ENCODE results near the gene OCLN.
"Not testable (repeated sequence)": the region's sequence is repeated elsewhere in the genome, so short reads cannot be mapped to it uniquely, and the experiment has no call there.

The OCLN gene

GRCh38 chr5:69462170-69462569 is 30.4 kb upstream of the OCLN start:
- Histone ChIP-seq H3K36me3 (ENCODE audit: control insufficient read depth, insufficient read depth, low read length) (no peaks in the 10 kb centered on the region), H3K9me3 (ENCODE audit: control insufficient read depth, low read length) (no peaks in the 10 kb centered on the region), H3K27me3 (replicated peaks; ENCODE audit: control insufficient read depth, insufficient read depth, low read length, poor library complexity, severe bottlenecking) (no peaks in the 10 kb centered on the region), H3K27ac (ENCODE audit: insufficient read depth, low read length, poor library complexity, severe bottlenecking) (no peak overlapping the region), H3K4me3 (ENCODE audit: insufficient read depth, low read depth, low read length, poor library complexity, severe bottlenecking) (no peak overlapping the region), H3K4me1 (ENCODE audit: control insufficient read depth, insufficient read depth, low read length, poor library complexity, severe bottlenecking) (no peaks in the 10 kb centered on the region)
- DNase-seq = no peak

- DNase-seq; H3K36me3 ChIP-seq (ENCODE audit: control insufficient read depth, insufficient read depth, low read length); H3K4me3 ChIP-seq (ENCODE audit: insufficient read depth, low read depth, low read length, poor library complexity, severe bottlenecking); H3K27me3 ChIP-seq (replicated peaks; ENCODE audit: control insufficient read depth, insufficient read depth, low read length, poor library complexity, severe bottlenecking); H3K4me1 ChIP-seq (ENCODE audit: control insufficient read depth, insufficient read depth, low read length, poor library complexity, severe bottlenecking); H3K9me3 ChIP-seq (ENCODE audit: control insufficient read depth, low read length); H3K27ac ChIP-seq (ENCODE audit: insufficient read depth, low read length, poor library complexity, severe bottlenecking): not testable (repeated sequence)
Observed at GRCh38 chr5:69466375-69466774, 26.2 kb upstream of the OCLN start.

GRCh38 chr5:69467442-69468225 is 25.0 kb upstream of the OCLN start:
- H3K4me3 ChIP-seq (ENCODE audit: insufficient read depth, low read depth, low read length, poor library complexity, severe bottlenecking) = no peak overlapping the region
- no peaks in the 10 kb centered on the region for H3K9me3 ChIP-seq (ENCODE audit: control insufficient read depth, low read length)
- no peaks in the 10 kb centered on the region for H3K4me1 ChIP-seq (ENCODE audit: control insufficient read depth, insufficient read depth, low read length, poor library complexity, severe bottlenecking)
- H3K27ac ChIP-seq (ENCODE audit: insufficient read depth, low read length, poor library complexity, severe bottlenecking) = no peak overlapping the region
- no peak for DNase-seq
- no peaks in the 10 kb centered on the region for H3K36me3 ChIP-seq (ENCODE audit: control insufficient read depth, insufficient read depth, low read length)
- H3K27me3 ChIP-seq (replicated peaks; ENCODE audit: control insufficient read depth, insufficient read depth, low read length, poor library complexity, severe bottlenecking) = no peaks in the 10 kb centered on the region

- no peaks in the 10 kb centered on the region for H3K9me3 ChIP-seq (ENCODE audit: control insufficient read depth, low read length)
Observed at GRCh38 chr5:69468631-69469030, 24.0 kb upstream of the OCLN start.

GRCh38 chr5:69471516-69471915 is 21.1 kb upstream of the OCLN start:
- H3K36me3 ChIP-seq (ENCODE audit: control insufficient read depth, insufficient read depth, low read length); H3K27ac ChIP-seq (ENCODE audit: insufficient read depth, low read length, poor library complexity, severe bottlenecking); DNase-seq; H3K4me1 ChIP-seq (ENCODE audit: control insufficient read depth, insufficient read depth, low read length, poor library complexity, severe bottlenecking); H3K4me3 ChIP-seq (ENCODE audit: insufficient read depth, low read depth, low read length, poor library complexity, severe bottlenecking); H3K27me3 ChIP-seq (replicated peaks; ENCODE audit: control insufficient read depth, insufficient read depth, low read length, poor library complexity, severe bottlenecking); H3K9me3 ChIP-seq (ENCODE audit: control insufficient read depth, low read length): not testable (repeated sequence)

More at GRCh38 chr5:69468631-69469030, 24.0 kb upstream of the OCLN start:
- H3K36me3 ChIP-seq (ENCODE audit: control insufficient read depth, insufficient read depth, low read length) = no peaks in the 10 kb centered on the region
- H3K4me3 ChIP-seq (ENCODE audit: insufficient read depth, low read depth, low read length, poor library complexity, severe bottlenecking) = no peak overlapping the region
- H3K4me1 ChIP-seq (ENCODE audit: control insufficient read depth, insufficient read depth, low read length, poor library complexity, severe bottlenecking) = no peaks in the 10 kb centered on the region
- DNase-seq = no peak
- no peaks in the 10 kb centered on the region for H3K27me3 ChIP-seq (replicated peaks; ENCODE audit: control insufficient read depth, insufficient read depth, low read length, poor library complexity, severe bottlenecking)
- H3K27ac ChIP-seq (ENCODE audit: insufficient read depth, low read length, poor library complexity, severe bottlenecking) = no peak overlapping the region

GRCh38 chr5:69472535-69473143 is 20.0 kb upstream of the OCLN start:
- not testable (repeated sequence) for H3K27me3 ChIP-seq (replicated peaks; ENCODE audit: control insufficient read depth, insufficient read depth, low read length, poor library complexity, severe bottlenecking); H3K36me3 ChIP-seq (ENCODE audit: control insufficient read depth, insufficient read depth, low read length); H3K27ac ChIP-seq (ENCODE audit: insufficient read depth, low read length, poor library complexity, severe bottlenecking); H3K9me3 ChIP-seq (ENCODE audit: control insufficient read depth, low read length); DNase-seq; H3K4me1 ChIP-seq (ENCODE audit: control insufficient read depth, insufficient read depth, low read length, poor library complexity, severe bottlenecking); H3K4me3 ChIP-seq (ENCODE audit: insufficient read depth, low read depth, low read length, poor library complexity, severe bottlenecking)

GRCh38 chr5:69477170-69477569 is 15.4 kb upstream of the OCLN start:
- Histone ChIP-seq H3K4me1 (ENCODE audit: control insufficient read depth, insufficient read depth, low read length, poor library complexity, severe bottlenecking) (no peaks in the 10 kb centered on the region), H3K36me3 (ENCODE audit: control insufficient read depth, insufficient read depth, low read length) (no peaks in the 10 kb centered on the region), H3K4me3 (ENCODE audit: insufficient read depth, low read depth, low read length, poor library complexity, severe bottlenecking) (no peak overlapping the region), H3K27me3 (replicated peaks; ENCODE audit: control insufficient read depth, insufficient read depth, low read length, poor library complexity, severe bottlenecking) (no peaks in the 10 kb centered on the region), H3K27ac (ENCODE audit: insufficient read depth, low read length, poor library complexity, severe bottlenecking) (no peak overlapping the region), H3K9me3 (ENCODE audit: control insufficient read depth, low read length) (no peaks in the 10 kb centered on the region)
- DNase-seq = no peak

- not testable (repeated sequence) for H3K4me3 ChIP-seq (ENCODE audit: insufficient read depth, low read depth, low read length, poor library complexity, severe bottlenecking); H3K4me1 ChIP-seq (ENCODE audit: control insufficient read depth, insufficient read depth, low read length, poor library complexity, severe bottlenecking); H3K27me3 ChIP-seq (replicated peaks; ENCODE audit: control insufficient read depth, insufficient read depth, low read length, poor library complexity, severe bottlenecking); H3K36me3 ChIP-seq (ENCODE audit: control insufficient read depth, insufficient read depth, low read length); H3K27ac ChIP-seq (ENCODE audit: insufficient read depth, low read length, poor library complexity, severe bottlenecking); H3K9me3 ChIP-seq (ENCODE audit: control insufficient read depth, low read length); DNase-seq
Observed at GRCh38 chr5:69478296-69478695, 14.3 kb upstream of the OCLN start.

- Histone ChIP-seq H3K4me1 (ENCODE audit: control insufficient read depth, insufficient read depth, low read length, poor library complexity, severe bottlenecking) (no peaks in the 10 kb centered on the region), H3K9me3 (ENCODE audit: control insufficient read depth, low read length) (no peaks in the 10 kb centered on the region), H3K27ac (ENCODE audit: insufficient read depth, low read length, poor library complexity, severe bottlenecking) (no peak overlapping the region), H3K36me3 (ENCODE audit: control insufficient read depth, insufficient read depth, low read length) (no peaks in the 10 kb centered on the region), H3K4me3 (ENCODE audit: insufficient read depth, low read depth, low read length, poor library complexity, severe bottlenecking) (no peak overlapping the region), H3K27me3 (replicated peaks; ENCODE audit: control insufficient read depth, insufficient read depth, low read length, poor library complexity, severe bottlenecking) (no peaks in the 10 kb centered on the region)
- DNase-seq = no peak
Observed at GRCh38 chr5:69484891-69485290, 7.7 kb upstream of the OCLN start.

- no peaks in the 10 kb centered on the region for H3K27me3 ChIP-seq (replicated peaks; ENCODE audit: control insufficient read depth, insufficient read depth, low read length, poor library complexity, severe bottlenecking)
- no peaks in the 10 kb centered on the region for H3K9me3 ChIP-seq (ENCODE audit: control insufficient read depth, low read length)
- no peak overlapping the region for H3K27ac ChIP-seq (ENCODE audit: insufficient read depth, low read length, poor library complexity, severe bottlenecking)
- H3K4me1 ChIP-seq (ENCODE audit: control insufficient read depth, insufficient read depth, low read length, poor library complexity, severe bottlenecking) = no peaks in the 10 kb centered on the region
- no peak overlapping the region for H3K4me3 ChIP-seq (ENCODE audit: insufficient read depth, low read depth, low read length, poor library complexity, severe bottlenecking)
- DNase-seq = no peak
- no peaks in the 10 kb centered on the region for H3K36me3 ChIP-seq (ENCODE audit: control insufficient read depth, insufficient read depth, low read length)
Observed at GRCh38 chr5:69485471-69485870, 7.1 kb upstream of the OCLN start.
